GM18519 (cell line): ENCODE results near the gene CLSTN2.

Experiments used
- ATAC-seq: cut with Tn5 transposase; IDR thresholded peaks from one replicate; pipeline ENCODE4 v1.9.1; 2021; ENCODE audit warnings: mild to moderate bottlenecking, moderate library complexity; ENCODE audit not compliant: unreplicated experiment, low FRiP score

CLSTN2 gene

DNA sequence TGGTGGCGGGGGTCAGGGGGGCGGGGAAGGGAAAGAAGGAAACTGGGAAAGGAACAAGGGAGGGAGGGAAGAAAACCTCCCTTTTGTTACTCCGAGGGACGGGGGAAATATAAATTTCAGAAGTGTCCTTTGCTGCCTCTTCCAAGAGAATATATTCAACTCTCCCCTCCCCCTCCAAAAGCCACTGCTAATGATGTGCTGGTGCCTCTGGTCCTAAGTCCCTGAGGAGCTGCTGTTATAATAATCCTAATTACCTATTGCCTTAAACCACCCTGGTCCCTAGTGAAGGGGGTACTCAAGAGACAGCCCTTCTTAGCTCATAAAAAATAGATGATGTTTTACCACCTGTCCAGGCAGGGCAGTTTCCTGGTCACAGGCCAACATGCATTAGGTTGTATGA is 624.6 kb downstream of the CLSTN2 start:
- ATAC-seq, result no peak

DNA sequence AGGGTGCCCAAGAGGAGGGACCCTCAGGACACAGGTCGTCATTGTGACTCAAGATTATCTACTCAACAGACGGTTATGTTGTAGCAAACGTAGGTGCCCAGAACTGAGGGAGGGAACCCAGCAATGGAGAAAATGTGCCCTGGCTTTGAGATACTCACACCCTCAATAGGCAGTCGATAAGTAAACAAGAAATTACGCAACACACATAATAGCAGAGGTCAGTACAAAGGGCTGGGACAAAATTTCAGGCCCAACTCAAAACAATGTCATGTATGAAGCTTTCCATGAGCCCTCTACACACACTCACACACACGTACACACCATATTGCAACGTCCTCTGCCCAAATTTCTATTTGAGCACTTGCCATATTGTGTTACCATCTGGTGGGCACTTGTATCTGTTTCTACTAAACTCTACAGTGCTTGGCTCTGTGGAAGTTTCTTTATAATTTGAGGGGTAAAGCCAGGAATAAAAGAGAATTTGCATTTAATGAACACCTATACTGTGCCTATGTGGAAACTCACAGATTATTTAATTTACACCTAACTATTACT is 628.3 kb downstream of the CLSTN2 start:
- no peak for ATAC-seq

GRCh38 chr3:140568131-140568530 is 633.1 kb downstream of the CLSTN2 start:
- no peak for ATAC-seq

- no peak for ATAC-seq
Measured at GRCh38 chr3:140568842-140569520, 634.0 kb downstream of the CLSTN2 start.

DNA sequence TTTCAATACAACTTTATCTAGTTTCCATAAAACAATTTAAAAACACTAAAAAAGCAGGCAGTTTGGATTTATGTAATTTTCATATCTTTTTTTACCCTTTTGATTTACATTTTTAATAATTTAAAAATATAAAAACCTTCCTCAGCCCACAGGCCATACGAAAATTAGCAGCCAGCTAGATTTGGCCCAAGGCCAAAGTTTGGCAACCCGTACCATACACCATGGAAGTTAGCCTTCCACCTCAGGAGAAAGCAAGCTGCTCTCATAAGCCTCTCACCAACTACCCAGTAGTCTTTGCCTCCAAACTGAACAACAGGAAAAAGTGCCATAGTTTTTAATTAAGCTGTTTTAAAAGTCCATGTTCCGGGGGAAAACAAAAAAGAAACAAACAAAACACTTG is 635.6 kb downstream of the CLSTN2 start:
- no peak for ATAC-seq

GRCh38 chr3:140571836-140572235 is 636.9 kb downstream of the CLSTN2 start:
- ATAC-seq, result no peak

GRCh38 chr3:140572334-140572733 is 637.3 kb downstream of the CLSTN2 start:
- ATAC-seq, result no peak

GRCh38 chr3:140573011-140573410 is 638.0 kb downstream of the CLSTN2 start:
- no peak for ATAC-seq

- ATAC-seq, result no peak
Measured at GRCh38 chr3:140574375-140574774, 639.4 kb downstream of the CLSTN2 start.

- ATAC-seq, result no peak
Measured at GRCh38 chr3:140576449-140576848, 641.5 kb downstream of the CLSTN2 start.

DNA sequence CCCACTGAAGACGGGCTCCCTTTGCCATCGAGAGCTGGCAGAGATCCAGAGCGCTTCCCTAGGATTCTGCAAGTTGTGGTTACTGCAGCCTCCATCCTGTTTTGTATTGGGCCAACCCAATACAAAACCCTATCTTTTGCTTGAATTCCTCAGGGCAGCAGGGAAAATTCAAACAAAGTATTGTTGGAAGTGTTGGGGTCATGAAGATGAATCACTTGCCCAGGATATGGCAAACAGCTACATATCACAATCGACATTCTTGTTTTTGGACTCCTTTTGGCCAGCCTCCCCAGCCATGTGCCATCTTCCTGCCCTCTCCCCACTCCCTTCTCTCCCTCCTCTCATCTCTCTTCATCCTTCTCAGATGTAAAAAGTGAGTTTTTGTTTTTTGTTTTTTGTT is 642.9 kb downstream of the CLSTN2 start:
- no peak for ATAC-seq

GRCh38 chr3:140579260-140579659 is 644.3 kb downstream of the CLSTN2 start:
- no peak for ATAC-seq

DNA sequence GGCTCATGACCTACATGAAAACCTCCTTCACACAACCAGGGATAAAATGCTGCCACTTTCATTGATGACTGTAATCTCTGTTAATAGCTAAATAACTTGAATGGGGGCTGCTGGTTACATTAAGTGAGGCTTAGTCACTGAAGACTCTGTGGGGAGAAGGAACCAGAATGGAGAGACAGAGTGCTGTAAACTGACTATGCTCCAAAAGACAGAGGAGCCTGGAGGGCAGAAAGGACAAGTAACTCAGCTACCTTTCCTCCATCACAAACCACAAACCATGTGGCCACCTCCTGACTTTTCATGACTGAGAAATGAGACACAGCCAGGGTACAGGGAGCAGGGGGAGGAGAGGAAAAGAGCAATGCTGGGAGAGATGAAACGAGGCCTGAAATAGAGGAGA is 645.8 kb downstream of the CLSTN2 start:
- no peak for ATAC-seq

- no peak for ATAC-seq
Measured at GRCh38 chr3:140584549-140584948, 649.6 kb downstream of the CLSTN2 start.

DNA sequence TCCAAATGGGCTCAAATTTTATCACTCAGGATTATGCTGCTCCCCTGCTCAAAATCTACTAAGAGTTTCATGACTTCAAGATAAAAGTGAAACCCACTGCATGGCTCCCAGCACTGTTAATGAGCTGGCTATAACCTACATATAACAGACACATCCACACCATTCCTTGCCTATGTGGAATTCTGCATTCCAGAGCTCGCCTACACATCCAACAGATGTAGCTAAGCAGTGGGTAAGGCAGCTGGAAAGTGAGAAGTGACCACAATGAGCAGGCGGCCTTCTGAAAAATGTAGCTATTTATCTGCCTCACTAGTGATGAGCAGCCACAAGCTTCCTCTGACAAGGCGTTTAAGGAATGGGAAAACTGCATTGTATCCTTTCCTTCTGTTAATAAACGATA is 650.8 kb downstream of the CLSTN2 start:
- no peak for ATAC-seq

- no peak for ATAC-seq
Measured at GRCh38 chr3:140586311-140586710, 651.3 kb downstream of the CLSTN2 start.

GRCh38 chr3:140588558-140588957 is 653.6 kb downstream of the CLSTN2 start:
- no peak for ATAC-seq

GRCh38 chr3:140593766-140594165 is 658.8 kb downstream of the CLSTN2 start:
- no peak for ATAC-seq

DNA sequence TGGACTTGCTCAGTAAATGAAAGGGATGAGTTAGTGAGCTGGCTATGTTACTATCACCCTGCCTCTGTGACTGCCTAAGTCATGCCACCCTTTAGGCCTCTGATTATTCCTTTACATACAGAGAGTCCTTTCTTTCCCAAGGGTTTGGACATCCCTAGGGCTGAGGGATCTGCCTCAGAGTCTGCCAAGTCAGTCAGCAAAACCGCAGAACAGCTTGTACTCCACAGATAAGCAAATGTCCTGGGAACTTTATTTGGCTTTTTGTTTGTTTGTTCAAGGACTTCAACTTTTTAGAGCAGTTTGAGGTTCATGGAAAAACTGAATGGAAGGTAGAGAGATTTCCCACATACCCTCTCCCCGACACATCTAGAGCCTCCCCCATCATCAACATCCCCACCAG is 660.3 kb downstream of the CLSTN2 start:
- no peak for ATAC-seq

- no peak for ATAC-seq
Measured at GRCh38 chr3:140597364-140597763, 662.4 kb downstream of the CLSTN2 start.

DNA sequence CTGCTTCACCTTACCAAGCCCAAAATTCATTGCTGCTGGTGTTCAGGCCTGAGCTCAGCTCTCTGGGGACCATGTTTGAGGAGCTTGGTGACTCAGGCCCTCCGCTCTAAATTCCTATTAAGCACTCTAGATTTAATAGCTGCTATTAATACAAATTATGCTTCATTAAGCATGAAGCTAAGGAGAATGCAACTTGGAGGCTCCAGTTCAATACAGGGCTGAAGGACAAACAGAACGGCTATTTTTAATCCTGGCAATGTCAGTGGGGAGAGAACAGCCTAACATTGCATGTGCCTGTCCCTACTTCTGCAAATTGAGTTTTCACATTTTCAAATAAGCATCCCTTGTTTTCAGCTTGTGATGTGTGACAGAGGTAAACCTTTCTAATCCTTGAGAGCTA is 662.8 kb downstream of the CLSTN2 start:
- ATAC-seq, result no peak

DNA sequence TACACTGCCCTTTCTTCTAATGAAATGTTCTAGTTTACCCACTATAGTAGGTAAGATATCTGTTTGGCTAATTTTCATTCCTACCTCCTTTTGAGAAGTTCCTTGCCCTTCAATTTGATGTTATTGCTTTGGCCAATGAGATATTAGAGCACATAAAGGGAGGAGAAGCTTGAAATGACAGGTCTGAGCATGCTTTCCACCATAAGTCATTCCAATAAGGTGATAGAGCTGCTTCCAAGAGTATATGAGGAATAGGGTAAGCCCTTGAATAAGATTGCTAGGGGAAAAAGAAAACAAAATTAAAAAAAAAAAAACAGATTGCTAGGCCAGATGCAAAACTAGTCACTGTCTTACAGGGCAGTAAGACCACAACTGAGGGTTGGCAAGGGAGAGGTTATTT is 664.0 kb downstream of the CLSTN2 start:
- no peak for ATAC-seq

DNA sequence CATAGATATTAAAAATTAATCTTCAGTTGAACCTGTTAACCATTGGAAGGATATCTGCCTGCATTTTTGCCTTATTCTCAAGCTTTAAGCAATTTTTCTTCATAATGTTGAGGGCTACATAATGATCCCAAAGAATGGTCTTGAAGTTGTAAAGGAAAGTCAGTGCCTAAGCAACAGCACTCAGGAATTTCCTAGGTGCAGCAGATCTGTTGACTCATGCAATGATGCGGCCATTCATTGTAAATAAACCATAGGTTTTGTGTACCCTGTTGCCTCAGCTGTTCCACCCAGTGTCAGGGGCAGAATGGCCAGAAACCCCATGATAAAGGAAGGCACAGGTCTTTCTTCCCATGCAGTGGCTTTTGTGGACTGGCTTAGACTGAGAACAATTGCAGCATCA is 664.5 kb downstream of the CLSTN2 start:
- ATAC-seq, result no peak
